Pancreas (tissue), 10 donors: ENCODE data around the gene PCDHB11. TPM values are rescaled to one million over a fixed set of nuclear protein-coding genes. Genes with fewer than 3 reads are reported as not detected.
"Not testable (repeated sequence)": the region's sequence is repeated elsewhere in the genome, so short reads cannot be mapped to it uniquely, and the experiment has no call there.

ENCODE experiments used
- ATAC-seq, 4 donors: fragments of 200-7000 bp; cut with Tn5 transposase; one replicate each; pipeline versions ENCODE4 v1.8.0 to v1.9.1; 2020; ENCODE audit warnings: mild to moderate bottlenecking in 4 of 4, moderate library complexity in 4 of 4
- DNase-seq, 6 donors: peaks; one replicate each; pipeline ENCODE4 v3.0.0-alpha.2; 2020
- FAIRE-seq: peaks from 2 replicates; lab custom pipeline; 2012; peaks lifted over from hg19 to GRCh38; lab: Jason Lieb, UNC
- H3K27ac ChIP-seq, 4 donors: fragments of 200-600 bp; sonication (generic); 1 replicate in 3 of 4; 2 replicates in 1 of 4; pipeline versions ENCODE4 v1.5.0 to v1.8.0; 2020
- H3K27me3 ChIP-seq, 4 donors: fragments of 200-600 bp; one replicate each; pipeline ENCODE4 v1.8.0; 2021
- H3K36me3 ChIP-seq, 3 donors: fragments of 200-600 bp; sonication (generic) in 1 of 3; one replicate each; pipeline versions ENCODE4 v1.5.0 to v1.8.0; 2020 to 2021
- H3K4me1 ChIP-seq, 3 donors: fragments of 200-600 bp; one replicate each; pipeline ENCODE4 v1.8.0; 2021
- H3K4me3 ChIP-seq, 4 donors: fragments of 200-600 bp; sonication (generic) in 2 of 4; one replicate each; pipeline versions ENCODE4 v1.5.0 to v1.8.0; 2020 to 2021
- H3K9me3 ChIP-seq, 4 donors: fragments of 200-600 bp; one replicate each; pipeline ENCODE4 v1.8.0; 2021
- WGBS, 2 donors: extraction: QIAGEN DNeasy Blood & Tissue Kit; methylation state at CpG; one replicate each; pipeline ENCODE4 v1.1.7; 2013; 5-methylcytosine and 5-hydroxymethylcytosine counted together
- intact Hi-C, 3 donors: fragments of 100-400 bp; cut with DNase I; formaldehyde crosslinking; loops; one replicate each; pipeline versions ENCODE4 v1.11.1 to v1.14.2; 2022
- polyA plus RNA-seq, 2 donors: library from polyadenylated mRNA; stranded (reverse); fragments of 200-250 nt; gene quantifications; one replicate each; pipeline ENCODE4 v1.2.3, GENCODE V29; 2013
- total RNA-seq, 6 donors: library from RNA; stranded (reverse); fragmentation: NEBNext Ultra II Directional in 4 of 6; extraction: Animal tissue kit (Norgen Biotek cat#: 25700) in 4 of 6; gene quantifications; one replicate each; pipeline versions ENCODE4 v1.2.1 to v1.2.4, GENCODE V29; 2021 to 2023
- TF ChIP-seq, protein P1 (sequence below), 4 donors: fragments of 200-600 bp; sonication (generic) in 3 of 4; IDR thresholded peaks; one replicate each; pipeline versions ENCODE4 v1.5.0 to v1.8.0; 2021; ENCODE audit warnings: antibody characterized with exemption in 4 of 4
- donor health status: healthy with polysubstance abuse.
- donor health status: DM: no; HTN: no; CAD: no; lungs with moderate emphysema.
- donor health status: DM: no; HTN: no; CAD: no.
- donor health status: control.
- donor health status: control.
- donor health status: Bipolar disorder and iron deficiency.
- donor health status: DM: yes; HTN: yes; CAD: no.
- donor health status: DM: no; HTN: no; CAD: no.
- donor health status: DM: no; HTN: no; CAD: no.
- donor health status: DM: yes; HTN: yes; CAD: no.

PCDHB11 gene
- total and polyA plus RNA-seq, 8 donors: 0.72 to 9.0 (median 3.9) TPM

DNA sequence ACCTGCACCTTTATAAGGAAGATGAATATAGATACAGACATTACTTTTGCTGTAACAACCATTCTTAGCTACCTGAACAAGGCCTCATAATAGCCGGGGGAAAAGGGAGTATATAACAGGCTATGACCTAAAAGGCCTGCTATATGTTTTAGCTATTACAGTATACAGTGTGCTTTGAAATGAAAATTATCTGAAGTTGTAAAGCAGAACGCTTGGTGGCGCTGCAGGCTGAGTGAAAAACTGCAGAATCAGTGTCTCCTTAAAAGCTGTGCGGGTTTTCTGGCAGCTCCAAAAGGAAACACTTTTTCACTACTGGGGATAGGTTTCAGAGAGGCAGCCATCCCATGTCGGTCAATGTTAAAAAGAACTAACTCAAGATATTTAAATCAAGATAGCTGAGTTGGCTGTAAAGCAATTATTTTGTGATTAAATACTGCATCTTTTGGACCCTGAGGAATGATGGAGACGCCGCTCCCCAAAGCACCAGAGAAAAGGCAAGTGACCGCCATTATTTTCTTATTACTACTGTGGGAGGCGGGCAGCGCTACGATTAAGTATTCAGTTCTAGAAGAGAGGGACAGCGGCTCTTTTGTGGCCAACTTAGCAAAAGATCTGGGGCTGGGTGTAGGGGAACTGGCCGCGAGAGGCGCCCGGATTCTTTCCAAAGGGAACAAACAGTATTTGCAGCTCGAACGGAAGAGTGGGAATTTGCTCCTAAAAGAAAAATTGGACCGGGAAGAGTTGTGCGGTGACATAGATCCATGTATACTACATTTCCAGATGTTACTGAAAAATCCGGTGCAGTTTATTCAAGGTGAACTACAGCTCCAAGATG, 43.7 kb upstream of the PCDHB11 start:
- Histone ChIP-seq H3K36me3 (no peaks in the 10 kb centered on the region), H3K4me3 (no peak overlapping the region), H3K27me3 (peaks cover 0 to 3% (median 0%) of the 10 kb centered on the region in 4 donors), H3K4me1 (no peaks in the 10 kb centered on the region), H3K9me3 (peaks cover 0 to 4% (median 0%) of the 10 kb centered on the region in 4 donors), H3K27ac (no peak overlapping the region)
- FAIRE-seq: no peak
- TF ChIP-seq, protein P1, sequence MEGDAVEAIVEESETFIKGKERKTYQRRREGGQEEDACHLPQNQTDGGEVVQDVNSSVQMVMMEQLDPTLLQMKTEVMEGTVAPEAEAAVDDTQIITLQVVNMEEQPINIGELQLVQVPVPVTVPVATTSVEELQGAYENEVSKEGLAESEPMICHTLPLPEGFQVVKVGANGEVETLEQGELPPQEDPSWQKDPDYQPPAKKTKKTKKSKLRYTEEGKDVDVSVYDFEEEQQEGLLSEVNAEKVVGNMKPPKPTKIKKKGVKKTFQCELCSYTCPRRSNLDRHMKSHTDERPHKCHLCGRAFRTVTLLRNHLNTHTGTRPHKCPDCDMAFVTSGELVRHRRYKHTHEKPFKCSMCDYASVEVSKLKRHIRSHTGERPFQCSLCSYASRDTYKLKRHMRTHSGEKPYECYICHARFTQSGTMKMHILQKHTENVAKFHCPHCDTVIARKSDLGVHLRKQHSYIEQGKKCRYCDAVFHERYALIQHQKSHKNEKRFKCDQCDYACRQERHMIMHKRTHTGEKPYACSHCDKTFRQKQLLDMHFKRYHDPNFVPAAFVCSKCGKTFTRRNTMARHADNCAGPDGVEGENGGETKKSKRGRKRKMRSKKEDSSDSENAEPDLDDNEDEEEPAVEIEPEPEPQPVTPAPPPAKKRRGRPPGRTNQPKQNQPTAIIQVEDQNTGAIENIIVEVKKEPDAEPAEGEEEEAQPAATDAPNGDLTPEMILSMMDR (IDR thresholded peaks at IDR 0.05): no peak
- WGBS, 2 donors: 21 to 35% methylated on average over 21 of the region's 21 CpGs
- intact Hi-C loops: loop anchor here in 1 of 3 donors (10.0 kb wide), 1 partner anchor 229 kb away; the partner anchor contains the start of genes PCDHGA7 and PCDHGB4
- DNase-seq: no peak
- ATAC-seq: no peak

DNA sequence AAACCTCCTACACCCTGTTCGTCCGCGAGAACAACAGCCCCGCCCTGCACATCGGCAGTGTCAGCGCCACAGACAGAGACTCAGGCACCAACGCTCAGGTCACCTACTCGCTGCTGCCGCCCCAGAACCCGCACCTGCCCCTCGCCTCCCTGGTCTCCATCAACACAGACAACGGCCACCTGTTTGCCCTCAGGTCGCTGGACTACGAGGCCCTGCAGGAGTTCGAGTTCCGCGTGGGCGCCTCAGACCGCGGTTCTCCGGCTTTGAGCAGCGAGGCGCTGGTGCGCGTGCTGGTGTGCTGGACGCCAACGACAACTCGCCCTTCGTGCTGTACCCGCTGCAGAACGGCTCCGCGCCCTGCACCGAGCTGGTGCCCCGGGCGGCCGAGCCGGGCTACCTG, 42.1 kb upstream of the PCDHB11 start:
- H3K27me3 ChIP-seq, H3K9me3 ChIP-seq, H3K36me3 ChIP-seq, ATAC-seq, FAIRE-seq, H3K4me1 ChIP-seq, H3K4me3 ChIP-seq, DNase-seq, H3K27ac ChIP-seq: not testable (repeated sequence)
- intact Hi-C loops: loop anchor here in 1 of 3 donors (10.0 kb wide), 1 partner anchor 227 kb away; the partner anchor contains the start of genes PCDHGA7 and PCDHGB4
- 19 to 32% methylated on average over 29 to 38 of the region's 38 CpGs for WGBS, 2 donors

- 30 to 39% methylated on average over 17 to 21 of the region's 28 CpGs for WGBS, 2 donors
- H3K36me3 ChIP-seq, FAIRE-seq, ATAC-seq, H3K4me1 ChIP-seq, DNase-seq, H3K4me3 ChIP-seq, H3K27me3 ChIP-seq, H3K27ac ChIP-seq, H3K9me3 ChIP-seq: not testable (repeated sequence)
- intact Hi-C loops: loop anchor here in 1 of 3 donors (10.0 kb wide), 1 partner anchor 227 kb away; the partner anchor contains the start of genes PCDHGA7 and PCDHGB4
Observed at GRCh38 chr5:141157901-141158300, 41.5 kb upstream of the PCDHB11 start.

DNA sequence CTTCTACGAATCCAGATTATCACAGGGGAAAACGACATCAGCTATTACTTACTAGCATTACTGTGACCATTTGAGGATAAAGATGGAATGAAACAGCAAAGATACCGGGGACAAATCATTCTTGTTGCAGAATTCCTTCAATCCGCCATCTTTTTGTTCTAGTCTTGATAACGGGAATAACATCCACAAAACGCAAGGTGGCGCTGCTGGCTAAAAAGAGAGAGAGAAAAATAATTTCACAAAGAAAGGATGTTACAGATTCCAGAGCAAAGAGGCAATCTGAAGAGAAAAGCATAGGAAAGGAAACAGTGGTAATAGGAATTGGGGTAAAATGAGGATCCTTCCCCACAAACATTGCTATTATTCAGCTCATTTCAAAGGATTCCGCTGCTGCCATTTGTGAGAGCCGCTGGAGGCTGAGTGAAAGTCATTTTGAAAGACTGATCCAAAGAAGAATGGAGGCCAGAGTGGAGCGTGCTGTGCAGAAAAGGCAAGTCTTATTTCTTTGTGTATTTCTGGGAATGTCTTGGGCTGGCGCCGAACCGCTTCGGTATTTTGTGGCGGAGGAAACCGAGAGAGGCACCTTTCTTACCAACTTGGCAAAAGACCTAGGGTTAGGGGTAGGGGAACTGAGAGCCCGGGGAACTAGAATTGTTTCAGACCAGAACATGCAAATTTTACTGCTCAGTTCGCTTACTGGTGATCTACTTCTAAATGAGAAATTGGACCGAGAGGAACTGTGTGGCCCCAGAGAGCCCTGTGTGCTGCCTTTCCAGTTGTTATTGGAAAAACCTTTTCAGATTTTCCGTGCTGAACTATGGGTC, 26.8 kb upstream of the PCDHB11 start, which contains the start of gene PCDHB7:
Gene PCDHB7, plus strand, starts transcription at position 264 of the 824 bp plus-strand sequence. Its CDS starts 192 bp downstream, at position 456.
- Histone ChIP-seq H3K36me3 (no peaks in the 10 kb centered on the region), H3K4me1 (no peaks in the 10 kb centered on the region), H3K27me3 (peaks cover 0 to 26% (median 0%) of the 10 kb centered on the region in 4 donors), H3K4me3 (no peak within 1 kb of the TSS), H3K27ac (no peak within 1 kb of the TSS), H3K9me3 (no peaks in the 10 kb centered on the region)
- no peak for ATAC-seq
- 20 to 33% methylated on average over 20 of the region's 20 CpGs for WGBS, 2 donors
- TF ChIP-seq, protein P1 (IDR thresholded peaks at IDR 0.05): no peak
- intact Hi-C loops: no loop called here
- no peak for FAIRE-seq
- no peak for DNase-seq

DNA sequence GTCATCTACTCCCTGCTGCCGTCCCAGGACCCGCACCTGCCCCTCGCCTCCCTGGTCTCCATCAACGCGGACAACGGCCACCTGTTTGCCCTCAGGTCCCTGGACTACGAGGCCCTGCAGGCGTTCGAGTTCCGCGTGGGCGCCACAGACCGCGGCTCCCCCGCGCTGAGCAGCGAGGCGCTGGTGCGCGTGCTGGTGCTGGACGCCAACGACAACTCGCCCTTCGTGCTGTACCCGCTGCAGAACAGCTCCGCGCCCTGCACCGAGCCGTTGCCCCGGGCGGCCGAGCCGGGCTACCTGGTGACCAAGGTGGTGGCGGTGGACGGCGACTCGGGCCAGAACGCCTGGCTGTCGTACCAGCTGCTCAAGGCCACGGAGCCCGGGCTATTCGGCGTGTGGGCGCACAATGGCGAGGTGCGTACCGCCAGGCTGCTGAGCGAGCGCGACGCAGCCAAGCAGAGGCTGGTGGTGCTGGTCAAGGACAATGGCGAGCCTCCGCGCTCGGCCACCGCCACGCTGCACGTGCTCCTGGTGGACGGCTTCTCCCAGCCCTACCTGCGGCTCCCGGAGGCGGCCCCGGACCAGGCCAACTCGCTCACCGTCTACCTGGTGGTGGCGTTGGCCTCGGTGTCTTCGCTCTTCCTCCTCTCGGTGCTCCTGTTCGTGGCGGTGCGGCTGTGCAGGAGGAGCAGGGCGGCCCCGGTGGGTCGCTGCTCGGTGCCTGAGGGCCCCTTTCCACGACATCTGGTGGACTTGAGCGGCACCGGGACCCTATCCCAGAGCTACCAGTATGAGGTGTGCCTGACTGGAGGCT, 24.9 kb upstream of the PCDHB11 start:
- peaks cover 0 to 26% (median 0%) of the 10 kb centered on the region in 4 donors for H3K27me3 ChIP-seq
- H3K36me3 ChIP-seq, ATAC-seq, FAIRE-seq, DNase-seq, H3K9me3 ChIP-seq, H3K4me1 ChIP-seq, H3K27ac ChIP-seq, H3K4me3 ChIP-seq, intact Hi-C loops: not testable (repeated sequence)
- WGBS, 2 donors: 24 to 44% methylated on average over 53 to 79 of the region's 79 CpGs
